HepG2 (cell line): ENCODE measurements around the gene DST. TPM values are rescaled to one million over a fixed set of nuclear protein-coding genes. Genes with fewer than 3 reads are reported as not detected.

ENCODE experiments used
- ASH2L ChIP-seq: fragments of 300-600, 200-600 bp; sonication (generic); IDR thresholded peaks from 2 replicates; pipeline ENCODE4 v1.7.0; 2017; ENCODE audit warnings: low read depth, mild to moderate bottlenecking, moderate library complexity, mixed read lengths, low read length; ENCODE audit not compliant: insufficient read length
- CSRNP2 ChIP-seq: sonication (generic); formaldehyde crosslinking; conservative IDR thresholded peaks from 2 replicates; pipeline ENCODE4 v1.8.0; 2022; ENCODE audit warnings: low read depth, missing genetic modification reagents
- ELF4 ChIP-seq: sonication (generic); formaldehyde crosslinking; IDR thresholded peaks from 2 replicates; pipeline ENCODE4 v1.5.0; 2020; ENCODE audit warnings: missing genetic modification reagents, mild to moderate bottlenecking, moderate library complexity, borderline replicate concordance
- GATAD2A ChIP-seq: IDR thresholded peaks from 2 replicates; pipeline ENCODE4 v1.6.1; 2016
- IRF2 ChIP-seq: IDR thresholded peaks from 2 replicates; pipeline ENCODE4 v1.6.1; 2018; ENCODE audit warnings: missing genetic modification reagents, missing compliant biosample characterization
- IRX3 ChIP-seq: sonication (generic); formaldehyde crosslinking; IDR thresholded peaks from 2 replicates; pipeline ENCODE4 v1.8.1; 2023; ENCODE audit warnings: mild to moderate bottlenecking, low read depth, missing genetic modification reagents, borderline replicate concordance
- KIAA2018 ChIP-seq: sonication (generic); formaldehyde crosslinking; IDR thresholded peaks from 2 replicates; pipeline ENCODE4 v1.5.0; 2020; ENCODE audit warnings: mild to moderate bottlenecking, missing genetic modification reagents, borderline replicate concordance
- MED8 ChIP-seq: sonication (generic); formaldehyde crosslinking; IDR thresholded peaks from 2 replicates; pipeline ENCODE4 v1.8.1; 2023; ENCODE audit warnings: mild to moderate bottlenecking, missing genetic modification reagents; ENCODE audit not compliant: insufficient replicate concordance
- NRL ChIP-seq: sonication (generic); formaldehyde crosslinking; IDR thresholded peaks from 2 replicates; pipeline ENCODE4 v1.5.0; 2020; ENCODE audit warnings: missing genetic modification reagents, mild to moderate bottlenecking, moderate library complexity, borderline replicate concordance
- PAF1 ChIP-seq: IDR thresholded peaks from 2 replicates; pipeline ENCODE4 v1.6.1; 2016; ENCODE audit warnings: missing genetic modification reagents, missing compliant biosample characterization
- PHF8 ChIP-seq: sonication (generic); formaldehyde crosslinking; IDR thresholded peaks from 2 replicates; pipeline ENCODE4 v1.5.0; 2020; ENCODE audit warnings: missing genetic modification reagents
- RBAK ChIP-seq: sonication (generic); formaldehyde crosslinking; IDR thresholded peaks from 2 replicates; pipeline ENCODE4 v1.5.1; 2020; ENCODE audit warnings: mild to moderate bottlenecking, missing genetic modification reagents
- SETDB1 ChIP-seq: sonication (generic); formaldehyde crosslinking; IDR thresholded peaks from 2 replicates; pipeline ENCODE4 v1.5.1; 2020; ENCODE audit warnings: missing genetic modification reagents, mild to moderate bottlenecking, borderline replicate concordance
- ZFP1 ChIP-seq: IDR thresholded peaks from 2 replicates; pipeline ENCODE4 v1.6.1; 2016
- ZNF260 ChIP-seq: sonication (generic); formaldehyde crosslinking; IDR thresholded peaks from 2 replicates; pipeline ENCODE4 v1.4.0; 2020; ENCODE audit warnings: missing genetic modification reagents, low read depth, mild to moderate bottlenecking, borderline replicate concordance
- ZNF333 ChIP-seq: sonication (generic); formaldehyde crosslinking; IDR thresholded peaks from 2 replicates; pipeline ENCODE4 v1.4.0; 2020; ENCODE audit warnings: mild to moderate bottlenecking, missing genetic modification reagents, borderline replicate concordance
- ZNF547 ChIP-seq: sonication (generic); formaldehyde crosslinking; IDR thresholded peaks from 2 replicates; pipeline ENCODE4 v1.5.1; 2020; ENCODE audit warnings: mild to moderate bottlenecking, missing genetic modification reagents
- ZNF788 ChIP-seq: sonication (generic); formaldehyde crosslinking; IDR thresholded peaks from 2 replicates; pipeline ENCODE4 v1.5.0; 2020; ENCODE audit warnings: mild to moderate bottlenecking, missing genetic modification reagents, borderline replicate concordance
- ZSCAN5A ChIP-seq: sonication (generic); formaldehyde crosslinking; IDR thresholded peaks from 2 replicates; pipeline ENCODE4 v1.8.0; 2022; ENCODE audit warnings: mild to moderate bottlenecking, missing genetic modification reagents, borderline replicate concordance
- polyA plus RNA-seq, 8 experiments: library from polyadenylated mRNA; depleted of rRNA in 3 of 8; stranded (reverse) in 7 of 8; unstranded in 1 of 8; fragments of >200 nt; fragmentation: Illumina TruSeq in 4 of 8; extraction: Trizol in 4 of 8; gene quantifications; 2 replicates each; pipeline versions ENCODE4 v1.2.1 to v1.2.3, GENCODE V29; 2011 to 2016; ENCODE audit warnings: low read depth in 4 of 8, missing spikeins in 1 of 8, mixed read lengths in 1 of 8; ENCODE audit not compliant: insufficient read depth in 1 of 8
- total RNA-seq, 5 experiments: library from RNA; depleted of rRNA; stranded (reverse); fragments of >200 nt; fragmentation: Illumina TruSeq; extraction: Trizol; gene quantifications; 2 replicates each; pipeline ENCODE4 v1.2.3, GENCODE V29; 2016; ENCODE audit warnings: low read depth in 1 of 5

DST gene
- total and polyA plus RNA-seq, 2 of the 13 experiments (the other 11 are each of a cell fraction or from before 2014, with no cell fraction given) = 64.4 to 89.0 TPM

GRCh38 chr6:56482525-56482924, 160.2 kb downstream of the DST start (continued):
- TF ChIP-seq KIAA2018 (CRISPR knock-in tag) (no peak), IRX3 (no peak), ZSCAN5A (CRISPR knock-in tag) (no peak), NRL (CRISPR knock-in tag) (no peak), MED8 (CRISPR knock-in tag) (no peak), ZNF260 (no peak), ZNF547 (CRISPR knock-in tag) (no peak), RBAK (CRISPR knock-in tag) (no peak), ZNF333 (CRISPR knock-in tag) (no peak), ELF4 (CRISPR knock-in tag) (no peak), ZFP1 (0 out of 2 replicates have a peak, but pooled peaks have one; percentile 30), IRF2 (CRISPR knock-in tag) (peak; percentile 56; the same call in 1 of the 2 replicates), PHF8 (no peak), ASH2L (peak; percentile 75), GATAD2A (CRISPR knock-in tag) (peak; percentile 85), PAF1 (CRISPR knock-in tag) (no peak), CSRNP2 (CRISPR knock-in tag) (no peak), SETDB1 (CRISPR knock-in tag) (no peak), ZNF788 (CRISPR knock-in tag) (no peak)
